K562 (cell line): Measurements from ENCODE around the gene MEAK7. TPM values are rescaled to one million over a fixed set of nuclear protein-coding genes. Genes with fewer than 3 reads are reported as not detected.

Experiments
- ATF7 ChIP-seq: fragments of 450-650 bp; IDR thresholded peaks from 2 replicates; pipeline ENCODE4 v1.7.1; 2014; ENCODE audit warnings: mild to moderate bottlenecking, moderate library complexity
- CHD2 ChIP-seq: IDR thresholded peaks from 2 replicates; pipeline ENCODE4 v1.6.1; 2011; ENCODE audit warnings: low read depth, low read length
- E2F6 ChIP-seq, 2 experiments: IDR thresholded peaks; 2 replicates each; pipeline ENCODE4 v1.6.1; 2011; ENCODE audit warnings: borderline replicate concordance in 1 of 2, control low read depth in 1 of 2, low read depth in 1 of 2, low read length in 1 of 2, mild to moderate bottlenecking in 1 of 2, mixed read lengths in 1 of 2, moderate library complexity in 1 of 2; ENCODE audit not compliant: insufficient read depth in 1 of 2, insufficient read length in 1 of 2, poor library complexity in 1 of 2, severe bottlenecking in 1 of 2; ENCODE audit errors: extremely low read depth in 1 of 2
- EP400 ChIP-seq: fragments of 450-650 bp; IDR thresholded peaks from 2 replicates; pipeline ENCODE4 v1.6.1; 2017; ENCODE audit warnings: antibody characterized with exemption, mild to moderate bottlenecking, moderate library complexity
- KLF13 ChIP-seq: fragments of 450-650 bp; IDR thresholded peaks from 2 replicates; pipeline ENCODE4 v1.6.1; 2016; ENCODE audit warnings: missing genetic modification characterization, low read depth, mild to moderate bottlenecking, missing compliant biosample characterization, moderate library complexity, borderline replicate concordance
- KLF16 ChIP-seq: IDR thresholded peaks from 2 replicates; pipeline ENCODE4 v1.6.1; 2016; ENCODE audit warnings: antibody characterized with exemption
- MEF2A ChIP-seq: IDR thresholded peaks from 2 replicates; pipeline ENCODE4 v1.6.1; 2011; ENCODE audit warnings: low read depth, mild to moderate bottlenecking, low read length, moderate library complexity; ENCODE audit not compliant: control insufficient read depth
- MITF ChIP-seq: IDR thresholded peaks from 2 replicates; pipeline ENCODE4 v1.6.1; 2014; ENCODE audit warnings: antibody characterized with exemption
- NFE2 ChIP-seq: IDR thresholded peaks from 2 replicates; pipeline ENCODE4 v1.6.1; 2014; ENCODE audit warnings: antibody characterized with exemption, low read depth
- PHF20 ChIP-seq: fragments of 450-650 bp; IDR thresholded peaks from 2 replicates; pipeline ENCODE4 v1.6.1; 2018; ENCODE audit not compliant: partially characterized antibody
- POLR2AphosphoS5 ChIP-seq: IDR thresholded peaks from 2 replicates; pipeline ENCODE4 v1.6.1; 2011; ENCODE audit warnings: mild to moderate bottlenecking, low read depth, low read length, moderate library complexity; ENCODE audit not compliant: control insufficient read depth, insufficient read depth
- SRF ChIP-seq, 2 experiments: fragments of 250-450, 450-650 bp in 1 of 2; sonication (Bioruptor Pico) in 1 of 2; sonication (generic) in 1 of 2; formaldehyde crosslinking; IDR thresholded peaks; 2 replicates each; pipeline versions ENCODE4 v1.5.0 to v1.5.1; 2020 to 2022; ENCODE audit warnings: mild to moderate bottlenecking in 1 of 2, missing genetic modification reagents in 1 of 2
- TGIF2 ChIP-seq: sonication (generic); formaldehyde crosslinking; IDR thresholded peaks from 2 replicates; pipeline ENCODE4 v1.8.1; 2022; ENCODE audit warnings: mild to moderate bottlenecking, missing genetic modification reagents, moderate library complexity
- ZBTB9 ChIP-seq: fragments of 450-650 bp; formaldehyde crosslinking; IDR thresholded peaks from 2 replicates; pipeline ENCODE4 v1.4.0; 2020; ENCODE audit warnings: mild to moderate bottlenecking, moderate library complexity
- ZHX1 ChIP-seq: fragments of 150-350 bp; conservative IDR thresholded peaks from 2 replicates; pipeline ENCODE4 v1.6.1; 2014; ENCODE audit warnings: low read length
- polyA plus RNA-seq, 8 experiments: library from polyadenylated mRNA; depleted of rRNA in 4 of 8; stranded (reverse) in 5 of 8; unstranded in 3 of 8; fragments of >200 nt; fragmentation: Nextera tagmentation in 2 of 8; fragmentation: Illumina TruSeq in 1 of 8; extraction: Ambion mirVana in 2 of 8; extraction: Trizol in 1 of 8; gene quantifications; 2 replicates each; pipeline versions ENCODE4 v1.2.1 to v1.2.3, GENCODE V29; 2011 to 2014; ENCODE audit warnings: inconsistent platforms in 1 of 8, missing spikeins in 1 of 8
- total RNA-seq, 7 experiments: library from RNA; depleted of rRNA in 6 of 7; stranded (reverse); fragments of >200 nt in 6 of 7; fragmentation: Illumina TruSeq in 2 of 7; extraction: Trizol in 2 of 7; gene quantifications; 2 replicates each; pipeline versions ENCODE4 v1.2.1 to v1.2.3, GENCODE V29; 2011 to 2021; ENCODE audit warnings: low replicate concordance in 1 of 7

Gene MEAK7
- total and polyA plus RNA-seq, 9 of the 15 experiments (the other 6 are each of a cell fraction or from before 2014, with no cell fraction given): 1.4 to 14.5 (median 6.3) TPM

- TF ChIP-seq MITF (no peak), NFE2 (peak; percentile 59; the same call in 1 of the 2 replicates), KLF16 (peak; percentile 41; the same call in 1 of the 2 replicates), ZHX1 (peak; percentile 10; the same call in 1 of the 2 replicates), MEF2A (no peak), ZBTB9 (CRISPR knock-in tag) (peak; percentile 61; the same call in 1 of the 2 replicates), CHD2 (peak; percentile 84), TGIF2 (no peak), KLF13 (tag) (peak; percentile 86), EP400 (peak; percentile 78; the same call in 1 of the 2 replicates), POLR2AphosphoS5 (peak; percentile 76), PHF20 (peak; percentile 72), SRF (CRISPR knock-in tag; IDR thresholded peaks at IDR 0.05) (peak in 1 of 2 experiments; percentile 83; a peak in 1 of 4 replicates), E2F6 (IDR thresholded peaks at IDR 0.05; ENCODE audit: borderline replicate concordance in 1 of 2, extremely low read depth in 1 of 2, insufficient read depth in 1 of 2, insufficient read length in 1 of 2, low read depth in 1 of 2, low read length in 1 of 2, poor library complexity in 1 of 2, severe bottlenecking in 1 of 2) (peak; percentile 40 to 58), ATF7 (peak; percentile 86)
Measured at GRCh38 chr16:84504420-84505248, at the start of gene MEAK7 (continued).
